Naive thymus-derived CD8-positive, alpha-beta T cell (primary cell): ENCODE results near the gene PAIP2B. TPM values are rescaled to one million over a fixed set of nuclear protein-coding genes. Genes with fewer than 3 reads are reported as not detected.
"Not testable (repeated sequence)": the region's sequence is repeated elsewhere in the genome, so short reads cannot be mapped to it uniquely, and the experiment has no call there.

ENCODE experiments used
- ATAC-seq, 2 donors: fragments of 150-1000 bp; cut with Tn5 transposase in 1 of 2; sonication (Bioruptor Pico), chemical (Tn5 transposase) in 1 of 2; 1 replicate in 1 of 2; 2 replicates in 1 of 2; pipeline ENCODE4 v1.10.0; 2021; ENCODE audit warnings: mild to moderate bottlenecking in 2 of 2, moderate library complexity in 2 of 2
- POLR2A ChIA-PET: fragments of 350-600 bp; sonication (Branson Sonifier 250); formaldehyde crosslinking; loops from one replicate; lab custom pipeline; 2021; ENCODE audit warnings: antibody characterized with exemption; lab: Charles Lee
- DNase-seq, 10 donors: peaks; one replicate each; pipeline versions ENCODE4 v3.0.0 to v3.0.0-alpha.2; 2020 to 2022
- H3K27ac Mint-ChIP-seq, 10 donors: one replicate each; pipeline ENCODE4 v1.8.0; 2020 to 2022; ENCODE audit warnings: mild to moderate bottlenecking in 10 of 10, mixed read lengths in 10 of 10, moderate library complexity in 4 of 10, inconsistent platforms in 1 of 10
- H3K27me3 Mint-ChIP-seq, 5 donors: one replicate each; pipeline ENCODE4 v1.8.0; 2021 to 2022; ENCODE audit warnings: mixed read lengths in 5 of 5
- H3K36me3 Mint-ChIP-seq, 3 donors: one replicate each; pipeline ENCODE4 v1.8.0; 2020 to 2022; ENCODE audit warnings: mixed read lengths in 3 of 3, mild to moderate bottlenecking in 2 of 3, inconsistent platforms in 1 of 3
- H3K4me1 Mint-ChIP-seq, 4 donors: one replicate each; pipeline ENCODE4 v1.8.0; 2021 to 2022; ENCODE audit warnings: mixed read lengths in 4 of 4
- H3K4me3 Mint-ChIP-seq, 10 donors: one replicate each; pipeline ENCODE4 v1.8.0; 2020 to 2022; ENCODE audit warnings: mild to moderate bottlenecking in 10 of 10, mixed read lengths in 10 of 10, moderate library complexity in 6 of 10, inconsistent platforms in 1 of 10
- H3K9me3 Mint-ChIP-seq, 9 donors: one replicate each; pipeline ENCODE4 v1.8.0; 2020 to 2022; ENCODE audit warnings: mixed read lengths in 9 of 9, mild to moderate bottlenecking in 3 of 9, inconsistent platforms in 1 of 9, moderate library complexity in 1 of 9
- polyA plus RNA-seq, 3 donors: library from polyadenylated mRNA; unstranded; fragments of 300-500 nt; fragmentation: Illumina TruSeq; gene quantifications; one replicate each; pipeline ENCODE4 v1.2.3, GENCODE V29; 2021
- total RNA-seq, 8 experiments: library from RNA in 2 of 8; stranded (reverse) in 2 of 8; gene quantifications; one replicate each; pipeline ENCODE4 v1.2.3 and lab custom pipeline; 2021 to 2026

The PAIP2B gene
- total and polyA plus RNA-seq, 5 experiments from 2014 or later = 1.9 to 12.2 (median 2.5) TPM

DNA sequence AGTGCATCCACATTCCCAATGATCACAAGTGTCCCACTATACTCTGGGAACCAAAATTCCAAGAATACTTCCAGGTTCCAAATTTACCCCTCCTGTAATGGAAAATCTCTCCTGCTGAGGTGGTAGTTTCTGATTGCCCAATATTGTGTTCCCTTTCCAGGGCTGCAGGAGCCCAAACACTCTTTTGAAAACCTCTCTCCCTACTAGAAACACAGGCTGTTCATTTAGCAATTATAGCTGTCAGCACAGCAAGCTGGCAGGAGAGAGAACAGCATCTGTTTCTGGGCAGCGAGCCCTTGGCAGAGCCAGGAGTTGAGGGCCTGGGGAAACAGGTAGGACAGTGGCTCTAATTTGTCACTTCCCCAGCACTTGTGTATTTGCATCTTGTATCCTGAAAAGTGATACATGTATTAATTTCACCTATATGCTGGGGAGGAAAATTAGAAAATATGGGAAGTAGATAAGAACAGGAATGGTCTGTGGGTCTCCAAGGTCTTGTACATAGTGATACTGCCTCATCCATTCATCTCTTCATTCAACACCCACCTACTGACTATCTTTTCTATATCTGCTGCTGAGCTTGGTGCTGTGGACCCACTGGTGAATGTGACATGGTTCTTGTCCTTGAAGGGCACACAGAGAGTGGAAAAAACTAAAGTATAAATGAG lies 16.9 kb upstream of the PAIP2B start:
- POLR2A ChIA-PET = no interaction called here
- Mint-ChIP-seq H3K36me3 (no peaks in the 10 kb centered on the region), H3K4me1 (no peaks in the 10 kb centered on the region), H3K27ac (no peak overlapping the region), H3K9me3 (peaks cover 0 to 9% (median 0%) of the 10 kb centered on the region in 9 donors), H3K4me3 (no peak overlapping the region), H3K27me3 (peaks cover 11 to 24% (median 14%) of the 10 kb centered on the region in 5 donors)
- ATAC-seq (no peak), DNase-seq (no peak)

- POLR2A ChIA-PET = interaction anchor here (1.2 kb wide), 1 partner anchor 14 kb away, joined by 3 read pairs; the partner anchor contains the start of gene PAIP2B
- peaks cover 4 to 16% (median 6%) of the 10 kb centered on the region in 5 donors for H3K27me3 Mint-ChIP-seq
- H3K36me3 Mint-ChIP-seq = no peaks in the 10 kb centered on the region
- DNase-seq (no peak), ATAC-seq (no peak)
- no peak overlapping the region for H3K4me3 Mint-ChIP-seq
- H3K9me3 Mint-ChIP-seq = peaks cover 0 to 2% (median 0%) of the 10 kb centered on the region in 9 donors
- no peak overlapping the region for H3K27ac Mint-ChIP-seq
- H3K4me1 Mint-ChIP-seq = peaks cover 0 to 5% (median 0%) of the 10 kb centered on the region in 4 donors
Observed at GRCh38 chr2:71240794-71241193, 13.9 kb upstream of the PAIP2B start.

- H3K36me3 Mint-ChIP-seq = peaks cover 0 to 5% (median 0%) of the 10 kb centered on the region in 3 donors
- POLR2A ChIA-PET = interaction anchor here (0.7 kb wide), 1 partner anchor 184 kb away, joined by 3 read pairs; no protein-coding TSS in a partner anchor
- H3K4me3 Mint-ChIP-seq = no peak overlapping the region
- peaks cover 0 to 5% (median 0%) of the 10 kb centered on the region in 4 donors for H3K4me1 Mint-ChIP-seq
- DNase-seq = no peak
- peaks cover 4 to 16% (median 9%) of the 10 kb centered on the region in 5 donors for H3K27me3 Mint-ChIP-seq
- ATAC-seq = no peak
- peaks cover 0 to 5% (median 0%) of the 10 kb centered on the region in 9 donors for H3K9me3 Mint-ChIP-seq
- H3K27ac Mint-ChIP-seq = no peak overlapping the region
Observed at GRCh38 chr2:71238089-71238488, 11.2 kb upstream of the PAIP2B start.

GRCh38 chr2:71235930-71236587 lies 9.2 kb upstream of the PAIP2B start:
- POLR2A ChIA-PET = interaction anchor here (1.0 kb wide), 1 partner anchor 9 kb away, joined by 4 read pairs; the partner anchor contains the start of gene PAIP2B
- H3K36me3 Mint-ChIP-seq = peaks cover 0 to 9% (median 5%) of the 10 kb centered on the region in 3 donors

GRCh38 chr2:71233072-71233471 lies 6.2 kb upstream of the PAIP2B start:
- H3K4me1 Mint-ChIP-seq, H3K36me3 Mint-ChIP-seq, DNase-seq, POLR2A ChIA-PET, H3K4me3 Mint-ChIP-seq, ATAC-seq: not testable (repeated sequence)
- Mint-ChIP-seq H3K27ac (peak overlapping the region in 1 of 10 donors; percentile 68), H3K9me3 (peaks cover 0 to 12% (median 4%) of the 10 kb centered on the region in 9 donors), H3K27me3 (peaks cover 0 to 20% (median 7%) of the 10 kb centered on the region in 5 donors)

More at GRCh38 chr2:71235930-71236587, 9.2 kb upstream of the PAIP2B start:
- Mint-ChIP-seq H3K9me3 (peaks cover 0 to 12% (median 4%) of the 10 kb centered on the region in 9 donors), H3K27ac (no peak overlapping the region), H3K4me3 (no peak overlapping the region), H3K27me3 (peaks cover 0 to 17% (median 7%) of the 10 kb centered on the region in 5 donors), H3K4me1 (peaks cover 0 to 5% (median 0%) of the 10 kb centered on the region in 4 donors)
- no peak for DNase-seq
- ATAC-seq = no peak

- ATAC-seq = peak; percentile 30 to 43
- Mint-ChIP-seq H3K27me3 (peaks cover 0 to 6% (median 0%) of the 10 kb centered on the region in 5 donors), H3K9me3 (no peaks in the 10 kb centered on the region), H3K36me3 (peaks cover 0 to 9% (median 4%) of the 10 kb centered on the region in 3 donors), H3K27ac (peak overlapping the region; percentile 82 to 99 (median 96)), H3K4me1 (peaks cover 10 to 35% (median 27%) of the 10 kb centered on the region in 4 donors), H3K4me3 (peak overlapping the region; percentile 93 to 99 (median 97))
- POLR2A ChIA-PET = interaction anchor here (1.0 to 2.1 kb wide), 10 partner anchors 14 to 1845 kb away, joined by 3 to 21 read pairs (median 6); partner anchors contain the start of genes C2orf42, MCEE, MPHOSPH10 and NAGK
- DNase-seq = peak in 6 of 10 donors; percentile 4 to 68 (median 19)
Observed at GRCh38 chr2:71226096-71226964, 573 bp downstream of the PAIP2B start.

- ATAC-seq = no peak
- POLR2A ChIA-PET = interaction anchor here (0.6 kb wide), 1 partner anchor 1096 kb away, joined by 4 read pairs; no protein-coding TSS in a partner anchor
- H3K4me1 Mint-ChIP-seq = peaks cover 14 to 35% (median 28%) of the 10 kb centered on the region in 4 donors
- H3K4me3 Mint-ChIP-seq = peak overlapping the region in 5 of 10 donors; percentile 3 to 99 (median 93)
- H3K27me3 Mint-ChIP-seq = peaks cover 0 to 2% (median 0%) of the 10 kb centered on the region in 5 donors
- no peak overlapping the region for H3K27ac Mint-ChIP-seq
- no peak for DNase-seq
- peaks cover 0 to 17% (median 4%) of the 10 kb centered on the region in 3 donors for H3K36me3 Mint-ChIP-seq
- H3K9me3 Mint-ChIP-seq = no peaks in the 10 kb centered on the region
Observed at GRCh38 chr2:71224935-71225334, 2.0 kb downstream of the PAIP2B start.

- POLR2A ChIA-PET = no interaction called here
- no peaks in the 10 kb centered on the region for H3K9me3 Mint-ChIP-seq
- ATAC-seq = no peak
- peaks cover 0 to 2% (median 0%) of the 10 kb centered on the region in 5 donors for H3K27me3 Mint-ChIP-seq
- peak overlapping the region in 6 of 10 donors; percentile 11 to 56 (median 31) for H3K4me3 Mint-ChIP-seq
- peaks cover 17 to 35% (median 30%) of the 10 kb centered on the region in 4 donors for H3K4me1 Mint-ChIP-seq
- H3K36me3 Mint-ChIP-seq = peaks cover 0 to 19% (median 4%) of the 10 kb centered on the region in 3 donors
- peak overlapping the region in 1 of 10 donors; percentile 50 for H3K27ac Mint-ChIP-seq
- DNase-seq = no peak
Observed at GRCh38 chr2:71224457-71224856, 2.4 kb downstream of the PAIP2B start.

DNA sequence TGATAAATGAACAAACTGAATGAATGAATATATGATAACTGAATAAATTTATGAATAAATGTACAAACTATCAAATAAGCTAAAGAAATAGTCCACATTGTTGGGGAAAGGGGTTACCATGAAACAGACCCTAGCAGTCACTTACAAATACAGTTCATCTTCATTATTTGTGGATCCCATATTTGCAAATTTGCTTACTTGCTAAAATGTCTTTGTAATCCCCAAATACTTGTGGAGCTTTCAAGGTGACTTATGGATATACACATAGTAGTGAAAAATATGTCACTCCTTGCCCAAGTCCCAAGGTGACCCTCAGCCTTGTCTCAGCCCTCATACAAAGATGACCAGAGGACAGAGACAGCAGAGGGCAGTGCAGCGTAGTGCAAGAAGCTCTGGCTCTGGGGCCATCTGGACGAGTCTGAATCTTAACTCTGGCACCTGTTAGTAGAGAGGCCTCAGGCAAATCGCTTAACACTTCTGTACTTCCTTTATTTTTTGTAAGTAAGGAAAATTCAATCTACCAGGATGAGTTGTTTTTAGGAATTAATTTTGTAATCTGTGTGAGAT lies 3.1 kb downstream of the PAIP2B start:
- Mint-ChIP-seq H3K36me3 (peaks cover 0 to 19% (median 4%) of the 10 kb centered on the region in 3 donors), H3K4me1 (peaks cover 17 to 35% (median 30%) of the 10 kb centered on the region in 4 donors), H3K27ac (no peak overlapping the region), H3K4me3 (no peak overlapping the region), H3K27me3 (peaks cover 0 to 2% (median 0%) of the 10 kb centered on the region in 5 donors), H3K9me3 (no peaks in the 10 kb centered on the region)
- POLR2A ChIA-PET = no interaction called here
- DNase-seq = no peak
- ATAC-seq = no peak

DNA sequence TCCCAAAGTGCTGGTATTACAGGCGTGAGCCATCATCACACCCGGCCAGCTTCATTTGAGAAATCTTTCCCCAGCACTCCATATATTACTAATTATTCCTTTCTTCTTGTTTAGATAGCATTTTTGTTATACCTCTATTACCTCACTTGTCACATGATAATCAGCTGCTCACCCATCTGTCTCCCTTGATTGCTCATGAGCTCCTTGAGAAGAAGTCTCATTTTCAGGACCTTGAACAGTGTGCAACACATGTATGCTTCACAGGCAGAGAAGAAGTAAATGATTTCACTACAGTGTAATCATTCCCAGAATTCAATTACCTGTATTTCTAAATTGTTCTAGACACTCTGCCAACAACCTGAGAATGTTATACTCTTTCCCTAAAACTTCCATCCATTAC lies 6.2 kb downstream of the PAIP2B start:
- Mint-ChIP-seq H3K9me3 (no peaks in the 10 kb centered on the region), H3K4me1 (peaks cover 13 to 18% (median 16%) of the 10 kb centered on the region in 4 donors), H3K27ac (no peak overlapping the region), H3K36me3 (peaks cover 0 to 19% (median 4%) of the 10 kb centered on the region in 3 donors), H3K27me3 (no peaks in the 10 kb centered on the region), H3K4me3 (no peak overlapping the region)
- POLR2A ChIA-PET = no interaction called here
- no peak for ATAC-seq
- no peak for DNase-seq

DNA sequence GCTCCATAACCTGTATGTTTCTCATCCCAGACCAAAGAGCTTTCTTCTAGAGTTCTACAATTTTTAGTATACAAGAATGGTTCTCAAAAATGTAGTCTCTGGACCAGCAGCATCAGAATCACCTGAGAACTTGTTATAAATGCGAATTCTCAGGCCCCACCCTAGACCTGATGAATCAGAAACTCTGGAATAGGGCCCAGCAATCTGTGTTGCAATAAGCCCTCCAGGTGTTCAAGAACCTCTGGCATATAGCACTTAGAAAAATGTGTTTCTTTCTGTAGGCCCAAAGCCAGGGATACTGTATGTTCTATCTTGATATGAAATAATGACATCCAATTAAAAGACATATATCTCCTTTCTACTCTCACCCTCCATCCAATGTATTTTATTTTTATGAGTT lies 10.4 kb downstream of the PAIP2B start:
- H3K9me3 Mint-ChIP-seq = no peaks in the 10 kb centered on the region

More for the DNA sequence above, 10.4 kb downstream of the PAIP2B start:
- no peak for ATAC-seq
- H3K4me1 Mint-ChIP-seq = peaks cover 0 to 9% (median 3%) of the 10 kb centered on the region in 4 donors
- H3K36me3 Mint-ChIP-seq = peaks cover 0 to 13% (median 0%) of the 10 kb centered on the region in 3 donors
- no peak overlapping the region for H3K27ac Mint-ChIP-seq
- H3K4me3 Mint-ChIP-seq = no peak overlapping the region
- POLR2A ChIA-PET = no interaction called here
- H3K27me3 Mint-ChIP-seq = no peaks in the 10 kb centered on the region
- DNase-seq = no peak
